Glomerular endothelial cell (primary cell): ENCODE results near the gene SLAMF8. TPM values are rescaled to one million over a fixed set of nuclear protein-coding genes. Genes with fewer than 3 reads are reported as not detected.
A peak's percentile ranks its signal among the peaks of the same experiment; 100 is the strongest.

ENCODE experiments used
- DNase-seq: peaks from one replicate; pipeline ENCODE4 v3.0.0-alpha.2; 2011; ENCODE audit warnings: low read depth, low spot score; ENCODE audit errors: extremely low read depth
- total RNA-seq: library from RNA; depleted of rRNA; stranded (reverse); fragments of >200 nt; gene quantifications from 2 replicates; pipeline ENCODE4 v1.2.3, GENCODE V29; 2015

SLAMF8 gene
- total RNA-seq, 1 donor from 2014 or later: not detected

DNA sequence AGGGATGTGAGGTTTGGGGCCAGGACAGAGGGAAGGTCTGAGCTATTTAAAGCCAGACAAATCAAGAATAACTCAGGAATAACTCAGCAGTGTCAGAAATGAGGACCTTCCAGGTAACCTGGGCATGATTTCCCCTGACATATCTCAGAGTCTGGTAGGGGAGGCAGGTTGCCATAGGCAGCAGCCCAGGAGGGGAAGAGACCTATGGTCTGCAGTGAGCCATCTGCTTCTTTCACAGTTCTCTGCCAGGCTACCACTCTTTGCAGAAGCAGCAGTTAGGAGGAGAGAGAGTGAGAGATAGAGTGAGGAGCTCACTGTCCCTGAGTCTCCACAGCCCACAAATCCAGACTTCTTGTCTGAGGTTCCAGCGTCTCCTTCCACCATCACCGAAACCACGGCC is 42.1 kb downstream of the SLAMF8 start:
- DNase-seq: no peak

GRCh38 chr1:159869173-159869572 is 42.5 kb downstream of the SLAMF8 start:
- DNase-seq: no peak

GRCh38 chr1:159869607-159870006 is 42.9 kb downstream of the SLAMF8 start:
- no peak for DNase-seq

DNA sequence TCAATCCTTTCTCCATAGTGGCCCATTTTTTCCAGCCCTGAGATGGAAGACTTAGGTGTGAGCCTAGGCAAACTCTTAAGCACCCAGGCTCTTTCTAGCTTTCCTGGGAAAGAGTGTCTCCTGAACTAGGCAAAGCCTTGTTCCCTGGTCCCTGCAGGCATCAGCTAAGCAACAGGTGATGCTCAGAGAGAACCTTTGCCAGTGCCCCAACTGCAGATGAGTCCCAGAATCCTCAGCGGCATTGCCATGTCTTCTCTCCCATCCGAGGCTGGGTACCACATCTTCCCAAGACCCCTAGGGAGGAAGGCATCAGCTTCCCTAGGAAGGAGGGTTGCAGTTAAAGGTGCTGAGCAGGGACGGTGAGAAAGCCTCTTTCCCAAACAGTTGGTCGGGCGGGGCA is 44.0 kb downstream of the SLAMF8 start:
- no peak for DNase-seq

- DNase-seq: no peak
These were observed 46.2 kb downstream of the SLAMF8 start for GRCh38 chr1:159872891-159873290.

- DNase-seq: no peak
These were observed 47.0 kb downstream of the SLAMF8 start for GRCh38 chr1:159873530-159874143.

- no peak for DNase-seq
These were observed 51.2 kb downstream of the SLAMF8 start for GRCh38 chr1:159877695-159878444.

- no peak for DNase-seq
These were observed 52.5 kb downstream of the SLAMF8 start for GRCh38 chr1:159879136-159879535.

- no peak for DNase-seq
These were observed 53.3 kb downstream of the SLAMF8 start for GRCh38 chr1:159879977-159880376.

DNA sequence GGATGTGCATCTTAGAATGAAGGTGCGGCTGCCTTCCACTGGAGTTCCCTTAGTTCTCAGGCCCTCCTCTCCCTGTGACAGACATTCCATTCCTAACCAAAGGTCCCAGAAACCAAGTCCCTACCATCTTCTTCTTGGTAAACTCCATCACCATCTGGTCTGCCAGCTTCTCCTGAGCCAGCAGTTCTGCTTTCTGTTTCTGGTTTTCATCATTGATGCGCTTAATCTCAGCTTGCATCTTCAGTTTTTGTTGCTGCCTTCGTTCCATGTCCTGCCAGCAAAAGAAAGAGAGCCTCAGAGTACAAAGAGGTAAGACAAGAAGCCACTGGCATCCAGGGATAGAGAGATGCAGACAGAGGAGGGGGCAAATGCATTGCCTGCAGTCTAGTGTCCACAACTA is 53.8 kb downstream of the SLAMF8 start:
- DNase-seq: no peak

- peak; percentile 87 for DNase-seq
These were observed 55.2 kb downstream of the SLAMF8 start for GRCh38 chr1:159881622-159882526.

- no peak for DNase-seq
These were observed 55.8 kb downstream of the SLAMF8 start for GRCh38 chr1:159882527-159882862.

DNA sequence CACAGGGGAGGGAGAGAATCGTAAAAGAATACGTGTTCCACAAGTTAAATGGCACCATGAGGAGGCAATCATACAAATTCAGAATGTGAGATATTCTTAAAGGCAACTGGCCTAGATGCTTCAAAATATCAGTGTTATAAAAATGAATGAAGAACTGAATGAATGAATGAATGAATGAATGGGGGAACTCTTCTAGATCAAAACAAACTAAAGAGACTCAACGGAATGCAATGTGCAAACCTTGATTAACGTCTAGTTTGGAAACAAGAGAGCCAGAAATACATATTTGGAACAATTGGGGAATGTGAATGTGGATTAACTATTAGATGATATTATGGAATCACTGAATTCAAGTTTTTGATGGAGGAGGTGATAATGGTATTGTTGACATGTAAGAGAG is 56.5 kb downstream of the SLAMF8 start:
- DNase-seq: no peak

DNA sequence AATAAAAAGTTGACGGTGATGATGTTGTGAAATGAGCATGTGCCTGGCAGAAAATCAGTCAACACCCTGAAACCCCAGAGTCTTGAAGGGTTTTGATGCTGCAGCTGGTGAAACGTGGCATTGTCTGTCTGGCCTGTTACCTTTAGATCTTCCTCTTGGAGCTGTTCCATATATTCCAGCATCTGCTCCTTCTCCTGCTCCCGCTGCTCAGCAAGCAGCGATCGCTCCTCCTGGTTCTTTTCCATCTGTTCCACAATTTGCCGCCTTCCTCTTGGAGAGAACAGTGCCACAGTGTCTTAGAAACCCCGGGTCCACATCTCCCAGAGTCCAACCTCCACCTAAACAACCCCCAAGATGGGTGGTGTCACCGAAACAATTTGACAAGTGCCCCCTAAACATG is 57.6 kb downstream of the SLAMF8 start:
- no peak for DNase-seq

Other genes with a start within 250 kb of the SLAMF8 start
- gene APCS, start 239.0 kb upstream of the SLAMF8 start, total RNA-seq: not detected in 2 replicates
- not detected in 2 replicates for gene CRP, start 112.3 kb upstream of the SLAMF8 start, total RNA-seq
- 28.5 and 40.3 TPM in 2 replicates for gene DUSP23, start 45.9 kb upstream of the SLAMF8 start, total RNA-seq
- not detected in 2 replicates for gene FCRL6, start 24.5 kb upstream of the SLAMF8 start, total RNA-seq
- 0.35 TPM in 1 of 2 replicates, not detected in the other for gene VSIG8, start 35.8 kb downstream of the SLAMF8 start, total RNA-seq
- 0.53 and 0.73 TPM in 2 replicates for gene CFAP45, start 73.3 kb downstream of the SLAMF8 start, total RNA-seq
- 715 and 718 TPM in 2 replicates for gene TAGLN2, start 98.6 kb downstream of the SLAMF8 start, total RNA-seq
- 0.05 and 0.06 TPM in 2 replicates for gene IGSF9, start 118.7 kb downstream of the SLAMF8 start, total RNA-seq
- not detected in 2 replicates for gene SLAMF9, start 127.4 kb downstream of the SLAMF8 start, total RNA-seq
- 2.5 and 3.2 TPM in 2 replicates for gene PIGM, start 205.1 kb downstream of the SLAMF8 start, total RNA-seq
- not detected in 2 replicates for gene KCNJ10, start 243.3 kb downstream of the SLAMF8 start, total RNA-seq